ENCODE measurements around the gene FOXG1.

FOXG1 gene

DNA sequence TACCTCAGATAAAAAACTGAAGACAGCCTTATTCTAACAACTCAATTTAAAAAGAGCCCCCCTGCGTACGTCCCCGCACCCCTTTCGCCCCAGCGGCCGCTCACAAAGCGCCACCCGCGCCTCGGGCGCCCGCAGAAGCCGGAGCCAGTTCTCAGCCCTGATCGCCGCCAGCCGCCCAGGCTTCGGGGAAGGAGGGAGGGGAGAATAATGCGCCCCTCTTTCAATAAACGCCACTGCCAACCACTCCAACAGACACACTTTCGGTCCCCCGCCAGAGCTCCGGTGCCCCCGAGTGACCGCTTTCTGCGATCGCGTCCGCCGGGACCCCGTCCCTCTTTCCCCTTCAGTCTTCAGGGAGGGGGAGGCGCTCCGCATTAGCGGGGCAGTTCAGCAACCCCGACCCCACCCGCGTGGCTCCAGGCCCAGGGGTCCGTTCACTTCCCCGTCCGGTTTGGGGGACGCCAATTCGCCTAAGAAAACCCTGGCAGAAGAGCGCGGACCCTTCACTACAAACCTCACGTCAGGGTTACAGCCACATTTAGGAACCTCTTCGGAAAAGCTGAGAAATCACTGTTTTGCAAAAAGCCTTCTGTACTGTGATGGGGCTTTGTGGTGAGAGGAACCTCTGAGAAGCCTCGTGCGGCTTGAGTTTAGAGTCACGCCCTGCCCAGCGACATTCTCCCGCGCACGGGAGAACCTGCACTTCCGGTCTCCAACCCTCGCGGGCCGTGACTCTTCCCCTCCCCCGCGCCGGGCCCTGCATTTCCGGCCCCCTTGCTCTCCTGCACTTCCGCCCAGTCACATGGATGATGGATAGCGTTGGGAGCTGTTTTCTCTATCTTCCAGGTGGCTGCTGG lies 18.7 kb downstream of the FOXG1 start:
- Histone ChIP-seq H3K9ac (ENCODE audit: low read length) (no peak overlapping the region), H3K4me1 (ENCODE audit: insufficient read depth, low read length, severe bottlenecking) (no peaks in the 10 kb centered on the region), H3K9me3 (ENCODE audit: low read length) (no peaks in the 10 kb centered on the region), H4K20me1 (ENCODE audit: insufficient read depth, low read length) (no peaks in the 10 kb centered on the region), H3K4me2 (ENCODE audit: low read length) (no peak overlapping the region), H2AFZ (ENCODE audit: low read length) (no peak overlapping the region), H3K27me3 (ENCODE audit: insufficient read depth, low read length) (no peaks in the 10 kb centered on the region), H3K36me3 (ENCODE audit: insufficient read depth, low read length) (no peaks in the 10 kb centered on the region), H3F3A (ENCODE audit: insufficient read depth, low read length) (no peaks in the 10 kb centered on the region), H3K79me2 (ENCODE audit: insufficient read depth, low read length) (no peaks in the 10 kb centered on the region), H3K27ac (ENCODE audit: low read depth, low read length, poor library complexity, severe bottlenecking) (no peak overlapping the region), H3K9me2 (ENCODE audit: low read depth, low read length) (no peaks in the 10 kb centered on the region), H3K4me3 (ENCODE audit: low read depth, low read length, poor library complexity, severe bottlenecking) (no peak overlapping the region)
- TF ChIP-seq, protein P1, sequence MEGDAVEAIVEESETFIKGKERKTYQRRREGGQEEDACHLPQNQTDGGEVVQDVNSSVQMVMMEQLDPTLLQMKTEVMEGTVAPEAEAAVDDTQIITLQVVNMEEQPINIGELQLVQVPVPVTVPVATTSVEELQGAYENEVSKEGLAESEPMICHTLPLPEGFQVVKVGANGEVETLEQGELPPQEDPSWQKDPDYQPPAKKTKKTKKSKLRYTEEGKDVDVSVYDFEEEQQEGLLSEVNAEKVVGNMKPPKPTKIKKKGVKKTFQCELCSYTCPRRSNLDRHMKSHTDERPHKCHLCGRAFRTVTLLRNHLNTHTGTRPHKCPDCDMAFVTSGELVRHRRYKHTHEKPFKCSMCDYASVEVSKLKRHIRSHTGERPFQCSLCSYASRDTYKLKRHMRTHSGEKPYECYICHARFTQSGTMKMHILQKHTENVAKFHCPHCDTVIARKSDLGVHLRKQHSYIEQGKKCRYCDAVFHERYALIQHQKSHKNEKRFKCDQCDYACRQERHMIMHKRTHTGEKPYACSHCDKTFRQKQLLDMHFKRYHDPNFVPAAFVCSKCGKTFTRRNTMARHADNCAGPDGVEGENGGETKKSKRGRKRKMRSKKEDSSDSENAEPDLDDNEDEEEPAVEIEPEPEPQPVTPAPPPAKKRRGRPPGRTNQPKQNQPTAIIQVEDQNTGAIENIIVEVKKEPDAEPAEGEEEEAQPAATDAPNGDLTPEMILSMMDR (IDR thresholded peaks at IDR 0.05; ENCODE audit: low read length) = no peak
- TF ChIP-seq EZH2 (IDR thresholded peaks at IDR 0.05; ENCODE audit: borderline replicate concordance, low read length) = no peak

DNA sequence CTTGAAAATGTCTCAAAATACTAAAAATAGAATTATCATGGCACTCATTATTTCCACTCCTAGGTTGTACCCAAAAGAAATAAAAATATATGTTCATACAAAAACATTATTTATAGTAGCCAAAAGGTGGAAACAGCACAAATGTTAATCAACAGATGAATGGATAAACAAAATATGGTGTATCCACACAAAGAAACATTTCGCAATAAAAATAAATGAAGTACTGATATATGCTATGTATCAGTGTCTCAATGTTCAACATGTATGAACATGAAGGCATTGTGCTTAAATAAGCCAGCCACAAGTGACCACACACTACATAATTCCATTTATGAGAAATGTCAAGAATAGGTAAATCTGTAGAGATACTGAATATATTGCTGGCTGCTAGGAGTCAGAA lies 40.9 kb downstream of the FOXG1 start:
- Histone ChIP-seq H3K9me3 (ENCODE audit: low read length) (no peaks in the 10 kb centered on the region), H3K4me2 (ENCODE audit: low read length) (no peak overlapping the region), H3K4me1 (ENCODE audit: insufficient read depth, low read length, severe bottlenecking) (no peaks in the 10 kb centered on the region), H3K79me2 (ENCODE audit: insufficient read depth, low read length) (no peaks in the 10 kb centered on the region), H3K4me3 (ENCODE audit: low read depth, low read length, poor library complexity, severe bottlenecking) (no peak overlapping the region), H3K36me3 (ENCODE audit: insufficient read depth, low read length) (no peaks in the 10 kb centered on the region), H2AFZ (ENCODE audit: low read length) (no peak overlapping the region), H3K27me3 (ENCODE audit: insufficient read depth, low read length) (no peaks in the 10 kb centered on the region), H3K27ac (ENCODE audit: low read depth, low read length, poor library complexity, severe bottlenecking) (no peak overlapping the region), H3F3A (ENCODE audit: insufficient read depth, low read length) (no peaks in the 10 kb centered on the region), H3K9me2 (ENCODE audit: low read depth, low read length) (no peaks in the 10 kb centered on the region), H4K20me1 (ENCODE audit: insufficient read depth, low read length) (no peaks in the 10 kb centered on the region), H3K9ac (ENCODE audit: low read length) (no peak overlapping the region)
- TF ChIP-seq, protein P1 (IDR thresholded peaks at IDR 0.05; ENCODE audit: low read length) = no peak
- no peak for TF ChIP-seq EZH2 (IDR thresholded peaks at IDR 0.05; ENCODE audit: borderline replicate concordance, low read length)

DNA sequence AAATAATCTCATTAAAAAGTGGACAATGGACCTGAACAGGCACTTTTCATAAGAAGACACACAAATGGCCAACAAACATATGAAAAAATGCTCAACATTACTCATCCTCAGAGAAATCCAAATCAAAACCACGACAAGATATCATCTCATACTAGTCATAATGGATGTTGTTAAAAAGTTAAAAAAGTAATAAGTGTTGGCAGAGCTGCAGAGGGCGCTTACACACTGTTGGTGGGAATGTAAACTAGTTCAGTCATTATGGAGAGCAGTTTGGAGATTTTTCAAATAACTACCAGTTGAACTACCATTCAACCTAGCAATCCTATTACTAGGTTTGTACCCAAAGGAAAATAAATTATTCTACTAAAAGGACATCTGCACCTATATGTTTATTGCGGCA lies 47.2 kb downstream of the FOXG1 start:
- Histone ChIP-seq H3K79me2 (ENCODE audit: insufficient read depth, low read length) (no peaks in the 10 kb centered on the region), H2AFZ (ENCODE audit: low read length) (no peak overlapping the region), H3K27ac (ENCODE audit: low read depth, low read length, poor library complexity, severe bottlenecking) (no peak overlapping the region), H3K27me3 (ENCODE audit: insufficient read depth, low read length) (no peaks in the 10 kb centered on the region), H3K4me2 (ENCODE audit: low read length) (no peak overlapping the region), H3K4me1 (ENCODE audit: insufficient read depth, low read length, severe bottlenecking) (no peaks in the 10 kb centered on the region), H3K9me2 (ENCODE audit: low read depth, low read length) (no peaks in the 10 kb centered on the region), H3K36me3 (ENCODE audit: insufficient read depth, low read length) (no peaks in the 10 kb centered on the region), H3K4me3 (ENCODE audit: low read depth, low read length, poor library complexity, severe bottlenecking) (no peak overlapping the region), H3F3A (ENCODE audit: insufficient read depth, low read length) (no peaks in the 10 kb centered on the region), H3K9ac (ENCODE audit: low read length) (no peak overlapping the region), H3K9me3 (ENCODE audit: low read length) (no peaks in the 10 kb centered on the region), H4K20me1 (ENCODE audit: insufficient read depth, low read length) (no peaks in the 10 kb centered on the region)
- TF ChIP-seq, protein P1 (IDR thresholded peaks at IDR 0.05; ENCODE audit: low read length) = no peak
- no peak for TF ChIP-seq EZH2 (IDR thresholded peaks at IDR 0.05; ENCODE audit: borderline replicate concordance, low read length)

Measured in OCI-LY1 (cell line).